GM21528 (cell line): Measurements from ENCODE around the gene ATXN7L3B.

Experiments used
- ATAC-seq: cut with Tn5 transposase; IDR thresholded peaks from one replicate; pipeline ENCODE4 v1.9.1; 2021; ENCODE audit warnings: mild to moderate bottlenecking, moderate library complexity; ENCODE audit not compliant: unreplicated experiment, low FRiP score

Gene ATXN7L3B

DNA sequence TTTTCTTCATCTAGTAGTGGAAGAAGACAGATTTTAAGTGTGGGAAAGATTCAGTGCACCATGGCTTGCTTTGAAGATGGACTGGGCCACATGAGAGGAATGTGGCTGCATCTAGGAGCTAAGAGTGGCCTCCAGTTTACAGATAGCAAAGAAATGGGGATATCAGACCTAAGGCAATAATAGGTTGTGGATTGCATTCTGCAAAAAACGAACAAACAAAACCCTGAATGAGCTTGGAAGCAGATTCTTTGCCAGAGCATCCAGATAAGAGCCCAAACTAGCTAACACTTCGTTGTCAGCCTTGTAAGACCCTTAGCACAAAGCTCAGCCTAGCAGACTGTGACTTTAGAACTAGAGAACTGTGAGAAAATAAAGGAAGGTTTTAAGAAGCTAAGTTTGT is 9.6 kb downstream of the ATXN7L3B start:
- no peak for ATAC-seq

DNA sequence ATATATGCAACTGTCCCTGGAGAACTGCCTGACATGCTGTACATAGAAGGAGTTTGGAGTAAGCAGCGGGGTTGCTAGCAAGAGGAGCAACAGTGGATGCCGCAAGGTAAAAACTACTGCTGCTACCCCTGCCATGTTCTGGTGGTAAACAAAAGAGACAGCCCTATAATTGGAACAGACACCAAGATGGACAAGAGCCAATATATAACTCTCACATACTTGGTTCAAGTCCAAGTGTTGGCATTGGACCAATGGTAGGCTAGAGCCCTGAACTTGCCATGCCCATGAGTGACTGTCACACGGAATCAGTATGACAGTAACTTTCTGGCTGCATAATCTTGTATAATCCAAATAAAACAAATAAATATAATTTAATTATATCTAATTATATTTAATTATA is 13.7 kb downstream of the ATXN7L3B start:
- ATAC-seq = no peak

- ATAC-seq = no peak
Measured at GRCh38 chr12:74552201-74552600, 14.6 kb downstream of the ATXN7L3B start.

DNA sequence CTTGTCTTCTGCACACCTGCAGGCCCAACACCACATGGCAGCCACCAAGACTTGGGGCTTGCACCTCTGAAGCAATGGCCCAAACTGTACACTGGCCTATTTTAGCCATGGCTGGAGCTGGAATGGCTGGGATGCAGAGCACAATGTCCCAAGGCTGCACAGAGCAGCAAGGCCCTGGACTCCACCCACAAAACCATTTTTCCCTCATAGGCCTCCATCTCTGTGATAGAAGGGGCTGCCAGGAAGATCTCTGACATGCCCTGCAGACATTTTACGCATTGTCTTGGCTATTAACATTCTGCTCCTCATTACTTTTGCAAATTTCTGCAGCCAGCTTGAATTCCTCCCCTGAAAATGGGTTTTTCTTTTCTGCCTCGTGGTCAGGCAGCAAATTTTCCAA is 22.1 kb downstream of the ATXN7L3B start:
- ATAC-seq = no peak

DNA sequence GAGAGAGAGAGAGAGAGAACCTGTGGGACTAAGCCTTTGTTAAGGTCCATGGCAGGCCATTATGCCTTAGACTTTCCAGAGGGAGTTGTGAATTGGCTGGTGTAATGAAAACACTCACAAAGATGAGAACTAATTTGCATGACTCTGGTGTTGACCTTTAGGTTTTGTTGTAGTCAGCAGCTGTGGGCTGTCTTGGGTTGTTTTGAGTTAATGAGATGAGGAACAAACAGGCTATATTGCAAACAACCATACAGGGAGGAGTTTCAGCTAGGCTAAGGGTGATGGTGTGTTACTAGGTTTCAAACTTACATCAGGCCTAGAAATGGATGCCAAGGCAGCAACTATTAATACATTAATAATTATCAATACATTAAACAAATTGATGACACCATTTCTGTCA is 26.3 kb downstream of the ATXN7L3B start:
- ATAC-seq = no peak

GRCh38 chr12:74578486-74578885 is 40.9 kb downstream of the ATXN7L3B start:
- ATAC-seq = no peak

DNA sequence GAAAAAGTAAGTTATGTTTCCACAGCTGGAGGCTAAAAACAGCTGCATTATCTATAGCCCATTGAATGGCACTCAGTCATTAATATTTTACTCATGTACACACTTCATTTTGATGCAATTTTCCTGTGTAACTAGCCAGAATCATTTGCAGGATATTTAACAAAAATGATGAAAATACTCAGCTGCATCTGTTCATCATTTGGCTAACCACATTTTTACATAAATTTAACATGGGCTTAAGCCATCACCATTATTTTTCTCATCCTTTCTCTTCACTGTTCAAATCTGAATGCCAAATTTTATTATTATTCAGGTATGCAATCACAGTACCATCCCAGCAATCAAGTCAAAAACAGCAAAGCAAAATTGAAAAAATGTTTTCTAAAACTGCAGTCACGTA is 41.8 kb downstream of the ATXN7L3B start:
- no peak for ATAC-seq

- ATAC-seq = no peak
Measured at GRCh38 chr12:74579981-74580380, 42.3 kb downstream of the ATXN7L3B start.

DNA sequence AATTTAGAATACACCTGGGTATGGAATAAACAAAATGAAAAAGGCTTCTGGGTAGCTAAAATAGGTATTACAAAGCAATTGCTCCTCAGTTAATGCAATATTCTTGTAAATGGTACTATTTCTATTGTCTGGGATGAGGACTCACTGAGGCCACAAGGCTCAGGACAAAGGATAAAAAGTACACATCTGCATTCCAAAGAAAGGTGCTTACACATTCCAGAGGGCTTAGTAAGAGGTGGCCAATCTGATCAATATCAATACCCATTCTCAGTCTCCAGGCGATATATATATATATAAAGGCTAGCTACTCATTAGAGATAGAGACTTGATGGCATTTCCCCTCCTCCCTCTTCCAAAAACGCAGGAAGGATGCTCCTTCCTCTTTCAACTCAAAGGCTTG is 43.8 kb downstream of the ATXN7L3B start:
- ATAC-seq = no peak

DNA sequence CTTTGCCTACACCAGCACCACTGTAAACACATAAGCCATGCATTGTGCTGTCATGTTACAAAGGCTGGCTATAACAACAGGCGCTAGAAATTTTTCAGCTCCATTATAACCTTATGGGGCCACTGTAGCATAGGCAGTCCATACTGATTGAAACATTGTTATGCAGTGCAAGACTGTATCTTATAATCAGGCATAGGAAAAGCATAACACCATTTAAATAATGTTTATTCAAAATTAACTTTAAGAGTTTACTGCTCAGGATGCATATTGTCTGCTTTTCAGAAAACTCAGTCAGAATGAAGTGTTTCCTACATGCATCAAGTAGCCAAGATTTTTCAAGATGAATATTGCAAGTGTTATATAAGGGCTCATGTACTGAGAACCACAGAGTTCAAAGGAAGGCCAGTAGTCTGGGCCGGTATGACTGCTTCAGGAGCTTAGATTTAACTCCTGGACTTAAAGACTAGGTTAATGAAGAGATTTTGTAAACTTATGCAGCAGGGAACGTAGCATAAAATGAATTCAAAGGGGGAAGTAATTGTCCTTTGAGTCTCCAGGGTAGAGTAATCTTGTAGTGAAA is 46.9 kb downstream of the ATXN7L3B start:
- no peak for ATAC-seq

- ATAC-seq = no peak
Measured at GRCh38 chr12:74586251-74586650, 48.6 kb downstream of the ATXN7L3B start.
